Medulla oblongata (tissue), 1 donor: Measurements from ENCODE around the gene TRIO.

ENCODE experiments used
- DNase-seq: peaks from one replicate; pipeline ENCODE4 v3.0.0-alpha.2; 2015; ENCODE audit errors: extremely low spot score

Gene TRIO

DNA sequence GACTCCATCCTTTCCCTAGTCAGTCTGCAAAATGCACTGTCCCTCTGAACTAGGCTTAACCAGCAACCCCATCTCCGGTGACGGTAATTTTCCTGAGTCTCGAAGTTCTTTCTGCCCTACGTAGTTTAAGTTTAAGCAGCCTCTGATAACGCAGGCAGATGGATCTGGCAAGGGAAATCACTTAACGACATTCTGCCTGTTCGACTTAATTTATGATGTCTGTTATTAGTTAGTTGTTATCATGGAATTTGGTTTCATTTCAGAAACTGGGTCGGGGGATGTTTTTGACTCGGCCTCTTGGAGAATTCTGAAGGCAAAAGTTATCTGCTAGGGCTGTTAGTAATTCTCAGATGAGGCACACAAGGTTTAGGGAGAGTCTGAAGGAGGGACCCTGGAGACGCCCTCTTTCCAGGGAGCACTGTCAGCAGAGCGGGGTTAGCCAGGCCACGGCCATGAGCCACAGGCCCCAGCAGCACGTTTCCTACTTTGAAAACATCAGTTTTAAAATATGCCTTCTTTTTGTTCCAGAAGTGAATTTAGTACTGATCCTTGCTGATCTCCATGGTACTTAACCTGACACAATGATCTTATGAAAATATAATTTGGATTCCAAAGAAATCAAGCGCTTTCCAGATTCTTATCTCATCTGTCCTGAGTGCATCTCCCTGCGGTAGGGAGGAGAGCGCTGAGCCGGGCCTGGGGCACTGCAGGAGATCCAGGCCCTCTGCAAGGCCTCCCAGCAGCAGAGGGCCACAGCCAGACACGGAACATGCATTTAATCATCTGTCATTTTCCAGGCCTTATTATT lies 267.5 kb downstream of the TRIO start:
- no peak for DNase-seq

DNA sequence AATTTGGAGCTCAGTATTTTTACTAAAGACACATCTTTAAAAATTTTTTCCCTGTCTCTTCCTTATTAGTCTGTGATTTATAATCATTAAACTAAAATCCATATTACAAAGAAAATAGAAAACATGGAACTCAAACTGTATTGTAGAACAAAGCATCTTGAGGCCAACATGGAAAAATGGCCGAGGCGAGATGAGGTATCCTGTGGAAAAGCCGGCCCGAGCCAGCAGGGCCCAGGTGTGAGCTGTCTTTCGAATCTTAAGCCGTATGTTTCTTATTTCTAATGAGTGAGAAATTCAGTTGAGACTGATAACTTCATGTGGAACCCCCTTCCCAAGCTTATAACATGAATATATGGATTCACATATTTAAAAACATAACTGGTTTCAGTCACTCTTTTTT lies 268.1 kb downstream of the TRIO start:
- DNase-seq = no peak

DNA sequence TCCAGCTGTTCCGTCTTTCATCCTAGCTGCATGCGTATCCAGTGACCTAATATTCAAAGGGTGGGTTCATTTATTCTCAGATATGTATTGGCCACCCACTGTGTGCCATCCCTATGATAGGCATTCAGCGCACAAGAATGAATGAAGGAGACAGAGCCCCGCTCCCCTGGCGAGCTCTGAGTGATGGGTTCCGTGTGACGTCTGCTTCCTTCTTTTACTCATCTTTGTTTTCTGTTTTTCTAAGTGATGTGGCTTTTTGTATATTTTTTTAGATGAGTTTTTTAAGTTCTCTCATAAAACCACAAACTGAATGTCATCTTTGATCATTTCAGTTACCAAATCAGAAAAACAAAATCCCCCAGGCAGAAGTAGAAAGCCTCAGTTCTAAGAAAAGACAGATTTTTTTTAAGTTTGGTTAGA lies 270.2 kb downstream of the TRIO start:
- DNase-seq = no peak

DNA sequence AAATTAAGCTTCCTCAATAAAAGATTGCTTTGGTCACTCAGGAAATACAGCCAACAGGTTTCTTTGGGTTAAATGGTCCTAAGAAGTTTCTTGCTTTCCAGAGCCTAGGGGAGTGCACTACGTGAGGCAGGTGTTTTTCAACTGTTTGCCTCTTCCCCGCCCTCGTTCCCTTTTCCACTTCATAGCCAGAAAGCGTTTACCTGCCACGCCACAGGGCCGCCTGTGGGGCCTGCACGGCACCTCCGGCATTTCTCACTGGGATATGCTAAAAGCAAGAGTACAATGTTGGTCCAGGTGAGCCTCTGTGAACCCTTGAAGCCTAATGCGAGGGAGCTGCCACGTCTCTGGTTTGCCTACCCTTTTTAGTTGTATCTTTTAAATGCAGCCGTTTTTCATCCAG lies 270.9 kb downstream of the TRIO start:
- no peak for DNase-seq

DNA sequence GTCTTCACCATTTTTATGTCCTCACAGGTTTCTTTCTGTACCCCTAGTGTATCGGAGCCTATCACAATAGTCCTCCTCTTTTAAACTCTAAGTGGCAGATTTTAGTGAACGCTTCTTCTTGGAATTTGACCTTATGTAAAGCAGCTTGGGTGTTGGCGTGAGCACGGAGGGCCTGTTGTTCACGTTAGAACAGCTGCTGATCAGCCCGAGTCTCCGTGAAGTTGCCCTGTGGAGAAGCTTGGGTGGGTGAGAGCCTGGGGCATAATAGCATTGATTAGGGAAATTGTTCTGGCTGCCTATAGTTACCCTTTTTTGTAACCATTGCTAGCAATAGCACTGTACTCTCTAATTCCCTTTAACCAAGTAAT lies 271.5 kb downstream of the TRIO start:
- DNase-seq = no peak

DNA sequence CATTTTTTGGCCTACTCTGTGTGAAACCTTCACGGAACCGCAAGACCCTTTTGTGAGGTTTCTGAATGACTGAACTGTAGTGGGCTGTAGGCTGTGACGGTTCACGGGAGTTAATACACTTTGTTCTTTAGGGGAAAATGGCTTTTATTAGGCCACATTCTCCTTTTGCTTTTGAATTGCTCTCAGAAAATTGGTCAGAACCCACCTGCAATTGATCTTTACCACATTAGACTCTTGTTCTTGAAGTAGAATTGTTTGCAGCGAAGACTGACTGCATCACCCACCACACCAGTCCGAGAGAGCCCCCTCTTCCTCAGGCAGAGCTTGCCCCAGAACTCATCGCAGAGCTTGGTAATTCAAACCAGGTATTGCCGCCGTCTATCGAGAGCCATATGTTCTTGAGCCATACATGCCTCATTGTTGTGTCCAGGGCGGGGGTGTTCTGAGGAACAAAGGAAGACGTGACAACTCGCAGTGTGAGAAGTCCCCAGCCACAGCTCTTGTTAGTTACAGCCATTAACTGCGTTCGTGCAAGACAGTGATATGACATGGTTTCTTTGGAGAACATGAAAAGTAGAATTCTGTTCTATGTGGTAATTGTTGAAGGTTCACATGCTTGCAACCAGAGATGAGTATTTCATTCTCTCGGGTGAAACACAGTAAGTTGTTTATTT lies 272.0 kb downstream of the TRIO start:
- no peak for DNase-seq

DNA sequence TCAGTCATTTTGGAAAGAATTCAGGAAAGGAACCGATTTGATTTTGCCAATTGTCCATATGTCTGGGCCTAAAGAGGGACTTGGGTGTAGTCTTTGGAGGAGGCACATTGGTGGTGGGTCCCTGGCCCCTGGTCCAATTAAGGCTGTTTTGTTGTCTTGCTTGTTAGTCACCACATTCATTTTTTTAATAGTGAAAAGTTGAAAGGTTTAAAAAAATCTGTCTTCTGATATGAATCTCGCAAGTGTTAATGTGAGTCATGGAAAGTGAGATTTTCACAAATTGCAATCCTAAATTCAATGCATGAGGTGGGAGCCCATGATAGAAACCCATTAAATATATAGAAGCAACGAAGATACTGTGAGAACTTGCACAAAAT lies 272.5 kb downstream of the TRIO start:
- no peak for DNase-seq

DNA sequence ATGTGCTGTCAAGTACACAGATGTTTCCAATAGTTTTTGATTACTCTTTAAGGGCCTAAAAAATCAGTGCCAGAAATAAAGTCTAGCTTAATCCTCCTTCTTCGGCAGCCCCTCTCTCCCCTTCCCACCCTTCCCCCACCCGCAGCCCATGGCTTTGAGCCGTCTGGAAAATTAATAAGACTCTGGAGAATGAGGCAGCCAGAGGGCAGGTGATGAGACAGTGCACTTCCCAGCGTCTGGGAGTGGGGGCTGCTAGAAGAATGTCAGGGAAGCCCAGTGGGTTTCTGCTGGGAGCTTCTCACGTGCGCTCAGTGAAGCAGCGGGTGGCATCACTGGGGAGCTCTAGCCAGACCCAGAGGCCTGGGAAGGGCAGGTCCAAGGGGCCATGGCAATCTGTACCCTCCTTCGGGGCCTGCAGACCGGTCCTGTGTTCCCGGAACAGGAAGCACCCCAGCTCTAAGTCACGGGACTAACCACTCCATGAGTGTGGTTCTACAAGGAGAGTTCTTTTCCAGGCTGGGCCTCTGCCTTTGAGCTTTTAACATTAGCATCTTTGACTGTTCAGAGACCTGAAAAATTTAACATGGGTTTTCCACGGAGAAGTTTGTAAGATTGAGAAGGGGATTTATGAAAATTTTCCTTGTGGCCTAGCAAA lies 273.6 kb downstream of the TRIO start:
- no peak for DNase-seq

DNA sequence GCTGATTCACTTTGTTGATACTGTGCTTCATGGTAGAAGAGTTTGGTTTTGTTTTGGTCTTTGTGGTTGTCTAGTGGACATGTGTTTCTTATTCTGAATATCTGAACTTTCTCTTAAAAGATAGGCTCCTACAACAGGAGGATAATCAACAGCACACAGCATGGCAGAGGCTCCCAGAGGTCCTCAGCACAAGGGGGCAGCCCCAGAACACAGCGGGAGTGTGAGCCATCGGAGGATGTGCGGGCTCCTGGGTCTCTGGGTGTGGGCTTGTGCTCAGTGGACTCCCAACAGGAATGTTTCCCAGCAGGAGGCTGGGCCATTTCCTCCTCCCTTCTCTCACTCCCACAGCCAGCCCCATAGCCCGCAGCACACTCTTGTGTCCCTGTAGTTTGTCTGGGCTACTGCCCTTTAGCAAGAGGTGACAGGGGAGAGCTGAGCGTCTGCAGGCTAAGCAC lies 274.2 kb downstream of the TRIO start:
- no peak for DNase-seq

DNA sequence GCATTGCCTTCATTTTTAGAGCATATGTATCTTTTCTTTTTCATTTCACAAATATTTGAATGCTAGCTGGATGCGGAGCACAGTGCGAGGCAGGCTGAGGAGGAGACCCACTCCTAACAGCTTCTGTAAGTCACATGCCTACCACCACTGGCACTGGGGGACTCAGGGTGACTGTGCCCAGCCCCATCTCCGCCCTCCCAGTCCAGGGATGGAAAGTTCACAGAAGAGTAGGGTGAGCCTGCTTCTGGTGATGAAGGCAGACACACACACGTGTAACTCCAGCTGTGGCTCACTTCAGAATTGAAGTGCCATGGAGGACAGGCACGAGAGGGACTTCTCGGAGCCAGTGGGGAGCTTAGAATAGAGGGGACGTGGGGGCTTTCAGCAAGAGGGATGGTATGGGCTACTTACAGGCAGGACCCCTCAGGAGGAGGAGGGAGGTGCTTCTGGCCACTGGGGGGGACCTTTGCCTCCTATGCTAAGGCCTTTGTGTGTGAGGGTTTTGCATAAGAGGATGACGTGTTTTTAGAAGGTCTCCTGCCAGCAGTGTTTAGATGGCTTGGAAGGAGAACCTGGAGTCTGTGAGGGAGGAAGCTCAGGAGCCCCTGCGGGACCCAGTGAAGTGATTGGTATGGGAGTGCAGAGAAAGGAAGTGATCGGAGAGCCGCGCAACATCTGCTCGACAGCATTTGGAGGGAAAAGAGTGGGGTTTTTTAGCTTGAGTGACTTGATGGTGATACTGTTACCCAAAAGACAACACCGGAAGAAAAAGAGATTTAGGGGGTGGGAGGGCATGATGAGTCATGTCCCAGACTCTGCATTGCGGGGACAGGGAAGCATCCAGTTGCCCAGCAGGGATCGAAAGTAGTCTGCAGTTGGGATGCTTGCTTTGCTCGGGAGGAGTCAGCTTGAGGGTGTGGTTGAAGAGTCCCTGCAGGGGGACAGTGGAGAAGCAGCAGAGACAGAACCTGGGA lies 274.9 kb downstream of the TRIO start:
- no peak for DNase-seq

DNA sequence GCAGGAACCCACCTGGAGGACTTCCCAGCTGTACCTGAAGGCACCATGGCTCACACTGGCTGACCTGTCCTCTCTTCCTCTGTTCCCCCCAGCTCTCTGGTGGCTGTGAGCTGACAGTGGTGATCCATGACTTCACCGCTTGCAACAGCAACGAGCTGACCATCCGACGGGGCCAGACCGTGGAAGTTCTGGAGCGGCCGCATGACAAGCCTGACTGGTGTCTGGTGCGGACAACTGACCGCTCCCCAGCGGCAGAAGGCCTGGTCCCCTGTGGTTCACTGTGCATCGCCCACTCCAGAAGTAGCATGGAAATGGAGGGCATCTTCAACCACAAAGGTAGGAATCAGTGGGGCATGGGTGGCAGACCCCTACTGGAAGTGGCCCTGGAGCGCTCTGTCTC lies 276.5 kb downstream of the TRIO start:
- no peak for DNase-seq

DNA sequence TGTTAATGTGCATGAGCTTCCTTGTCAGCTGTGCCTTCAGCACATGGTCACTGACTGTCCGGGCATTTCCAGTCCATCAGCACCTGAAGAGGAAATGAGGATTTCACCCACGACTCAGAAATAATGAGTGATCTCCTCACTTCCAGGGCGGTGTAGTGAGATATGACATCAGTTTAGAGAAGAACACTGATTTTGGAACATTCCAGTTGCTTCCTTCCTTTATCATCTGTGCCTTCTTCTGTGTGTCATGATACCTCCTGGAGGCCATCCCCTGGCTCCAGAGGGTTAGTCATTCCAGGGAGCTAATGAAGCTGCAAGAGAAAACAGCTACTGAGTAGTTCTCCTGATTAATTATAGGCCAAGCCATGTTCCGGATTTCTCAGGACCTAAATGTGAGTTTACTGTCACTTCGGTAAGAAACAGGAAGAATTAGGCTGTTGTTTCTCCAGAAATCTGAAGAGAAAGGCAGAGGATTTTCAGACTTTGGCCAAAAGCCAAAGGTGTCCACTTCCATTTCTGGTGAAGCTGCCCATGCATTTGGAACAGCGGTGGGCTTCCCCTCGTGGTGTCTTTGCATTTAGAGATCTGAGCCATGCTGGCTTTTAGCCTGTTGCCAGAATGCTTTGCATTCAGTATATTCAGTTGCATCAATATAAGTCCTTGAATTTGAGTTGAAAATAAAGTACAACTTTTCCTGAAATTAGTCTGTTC lies 277.1 kb downstream of the TRIO start:
- DNase-seq = peak; percentile 22

DNA sequence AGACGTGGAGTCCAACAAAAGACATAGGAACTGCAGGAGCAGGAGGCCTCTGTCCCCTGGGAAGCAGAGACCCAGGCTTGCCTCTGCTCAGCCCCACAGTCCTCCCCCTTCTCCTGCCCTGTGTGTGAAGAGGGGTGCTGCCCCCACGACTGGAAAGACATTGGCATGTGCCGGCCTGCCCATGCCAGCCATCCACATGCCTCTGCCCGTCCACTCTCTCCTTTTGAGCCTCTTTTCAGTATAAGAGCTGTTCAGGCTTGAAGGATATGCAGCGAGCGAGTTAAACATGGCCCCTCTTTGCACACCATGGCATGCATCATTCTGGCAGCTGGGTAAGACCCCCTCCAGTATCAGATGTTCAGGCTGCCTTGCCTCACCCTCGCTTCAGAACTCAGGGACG lies 278.7 kb downstream of the TRIO start:
- DNase-seq = no peak

DNA sequence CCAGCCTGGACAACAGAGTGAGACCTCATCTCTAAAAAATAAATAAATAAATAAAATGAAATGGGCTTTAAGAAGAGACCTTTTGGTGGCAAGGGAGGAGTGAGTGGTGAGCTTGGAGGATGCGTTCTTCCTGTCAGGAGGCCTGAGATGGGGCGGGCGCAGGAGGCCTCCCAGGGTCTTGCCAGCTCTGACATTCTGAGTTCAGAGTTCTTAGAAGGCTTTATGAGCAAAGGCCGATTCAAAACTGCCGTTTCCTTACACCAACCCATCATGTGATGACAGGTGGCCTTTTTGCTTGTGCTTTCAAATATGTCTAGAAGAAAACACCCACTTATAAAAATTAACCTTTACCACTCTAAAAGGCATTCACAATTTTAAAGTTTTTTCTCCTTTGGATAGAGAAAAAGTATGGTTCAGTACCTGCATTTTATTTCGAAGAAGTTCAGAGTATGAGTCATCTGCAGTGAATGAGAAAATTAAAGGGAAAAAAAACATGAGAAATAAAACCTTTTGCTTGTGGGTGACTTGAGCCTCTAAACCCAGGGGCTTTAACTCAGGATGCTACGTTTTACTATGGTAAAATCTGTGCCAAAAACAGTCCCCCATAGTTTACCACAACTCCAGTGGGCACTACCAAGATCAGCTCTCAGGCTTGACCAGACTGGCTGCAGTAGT lies 281.0 kb downstream of the TRIO start:
- DNase-seq = no peak

DNA sequence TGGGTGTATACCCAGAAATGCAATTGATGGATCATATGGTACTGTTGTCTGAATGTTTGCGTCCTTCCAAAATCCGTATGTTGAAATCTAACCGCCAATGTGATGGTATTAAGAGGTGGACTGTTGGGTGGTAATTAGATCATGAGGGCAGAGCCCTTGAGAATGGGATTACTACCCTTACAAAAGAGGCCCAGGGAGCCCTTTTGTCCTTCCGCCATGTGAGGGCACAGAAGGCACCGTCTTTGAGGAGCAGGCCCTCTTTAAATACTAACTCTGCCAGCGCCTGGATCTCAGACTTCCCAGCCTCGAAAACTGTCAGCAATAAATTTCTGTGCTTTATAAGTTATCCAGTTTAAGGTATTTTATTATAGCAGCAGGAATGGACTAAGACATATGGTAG lies 282.4 kb downstream of the TRIO start:
- no peak for DNase-seq

DNA sequence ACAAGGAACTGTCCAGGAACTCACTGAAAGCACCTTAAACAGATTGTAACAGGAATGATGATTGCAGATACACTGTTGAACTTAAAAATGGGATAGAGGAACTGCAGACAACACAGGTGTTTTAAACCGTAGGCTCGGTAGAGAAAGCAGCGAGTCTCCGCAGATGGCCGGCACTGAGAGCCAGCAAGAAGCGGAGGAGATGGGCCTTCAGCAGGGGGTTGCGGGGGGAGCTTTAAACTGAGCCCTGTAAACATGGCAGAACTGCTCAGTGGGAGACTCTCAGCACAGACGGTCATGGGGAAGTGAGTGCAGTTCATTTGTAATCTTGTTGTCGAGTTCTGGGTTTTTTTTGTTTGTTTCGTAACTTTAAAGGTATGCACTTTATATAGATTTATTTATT lies 283.4 kb downstream of the TRIO start:
- no peak for DNase-seq

DNA sequence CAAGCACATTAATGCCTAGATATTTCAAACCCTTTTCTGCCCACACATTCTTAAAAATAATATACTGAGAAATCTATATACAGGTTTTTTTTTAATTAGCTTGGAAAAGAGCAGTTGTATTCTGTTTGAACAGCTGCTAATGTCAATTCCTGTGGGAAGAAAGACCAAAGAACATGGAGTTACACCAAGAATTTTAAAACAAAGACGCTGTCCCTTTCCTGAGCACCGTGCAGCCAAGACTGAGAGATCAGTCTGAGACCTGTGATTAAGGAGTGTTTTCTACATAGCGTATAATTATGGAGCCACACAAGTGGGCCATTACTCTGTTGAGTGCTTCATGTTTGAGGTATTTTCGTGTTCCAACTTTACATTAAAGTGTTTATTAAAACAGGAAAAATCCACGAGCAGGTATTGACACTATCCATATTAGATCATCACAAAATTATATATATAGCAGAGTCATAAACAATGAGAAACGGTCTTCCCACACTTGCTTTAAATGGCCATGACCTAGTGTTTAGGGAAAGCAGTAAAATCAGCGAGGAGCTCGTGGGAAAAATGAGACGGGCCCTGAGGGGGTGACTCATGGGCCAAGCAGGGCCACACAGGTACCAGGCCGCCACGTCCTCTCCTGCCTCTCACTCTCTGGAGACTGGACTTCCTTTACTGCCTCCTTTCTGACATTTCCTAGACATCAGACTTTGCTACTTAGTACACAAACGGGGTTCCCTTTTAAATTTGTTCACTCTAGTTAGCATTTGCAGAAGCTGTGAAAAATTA lies 285.4 kb downstream of the TRIO start:
- DNase-seq = peak; percentile 25

DNA sequence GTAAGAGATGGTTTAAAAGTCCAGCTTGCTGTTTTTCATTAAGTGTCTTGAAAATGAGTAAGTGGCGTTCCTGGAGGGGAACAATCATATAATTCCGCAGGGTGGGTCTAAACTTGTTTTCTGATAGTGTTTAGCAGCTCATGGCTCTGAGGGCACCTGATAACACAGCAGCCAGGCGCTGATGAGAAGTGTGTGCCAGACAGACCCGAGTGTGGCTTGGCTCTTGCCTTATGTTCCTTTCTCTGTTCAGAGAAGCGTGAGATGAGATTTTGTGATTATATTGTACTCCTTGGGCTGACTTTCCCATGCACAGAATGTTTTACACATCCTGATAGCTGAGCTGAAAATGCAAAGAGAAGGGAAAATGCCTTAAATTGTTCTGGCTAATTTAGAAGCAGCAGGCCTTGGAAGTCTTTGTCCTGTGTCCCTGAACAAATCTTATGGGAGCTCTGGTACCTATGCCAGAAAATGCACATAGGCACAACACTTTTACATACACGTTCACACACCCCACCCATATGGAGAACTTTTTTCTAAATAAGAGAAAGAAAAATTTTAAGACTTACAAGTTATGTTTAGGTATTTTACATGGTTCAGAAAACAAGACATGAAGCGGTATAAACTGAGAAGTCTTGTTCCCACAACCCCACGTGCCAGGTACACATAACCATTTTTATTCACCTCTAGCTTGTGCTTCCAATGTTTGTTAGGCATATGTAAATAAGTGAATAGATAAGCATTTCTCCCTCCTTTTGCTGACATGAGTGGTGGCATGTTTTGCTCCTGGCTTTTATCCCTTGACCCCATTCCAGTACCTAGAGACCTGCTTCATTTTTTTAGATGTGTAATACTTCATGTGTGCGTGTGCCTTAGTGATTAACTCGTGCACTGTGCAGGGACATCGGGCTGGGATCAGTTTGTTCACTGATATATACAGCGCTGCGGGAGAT lies 286.2 kb downstream of the TRIO start:
- DNase-seq = no peak

DNA sequence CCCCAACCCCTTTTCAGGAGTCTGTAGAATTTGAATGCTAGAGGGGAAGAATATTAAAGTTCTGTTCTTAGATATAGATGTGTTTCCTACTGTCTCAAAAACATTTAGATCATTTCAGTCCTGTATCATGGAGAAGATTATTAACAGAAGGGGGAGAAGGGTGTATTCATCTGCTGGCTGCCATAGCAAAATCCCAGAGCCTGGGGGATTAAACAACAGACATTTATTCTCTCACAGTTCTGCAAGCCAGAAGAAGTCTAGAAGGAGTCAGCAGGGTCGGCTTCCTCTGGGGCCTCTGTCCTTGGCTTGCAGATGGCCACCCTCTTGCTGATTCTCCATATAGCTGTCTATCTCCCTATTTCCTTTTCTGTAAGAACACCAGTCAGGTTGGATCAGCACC lies 288.4 kb downstream of the TRIO start:
- no peak for DNase-seq
